Measurements from ENCODE around the gene PRRT1B.

- TF ChIP-seq CTCF (IDR thresholded peaks at IDR 0.05; ENCODE audit: insufficient read depth, low read length, poor library complexity, severe bottlenecking) (no peak), EZH2phosphoT487 (conservative IDR thresholded peaks at IDR 0.05; ENCODE audit: low read length) (no peak)
Observed at GRCh38 chr9:131521822-131522221, 23.5 kb upstream of the PRRT1B start.
